ENCODE measurements around the gene PDIA4. TPM values are rescaled to one million over a fixed set of nuclear protein-coding genes. Genes with fewer than 3 reads are reported as not detected.

Gene PDIA4
- polyA plus RNA-seq, 2 of the 4 experiments (the other 2 are of a cell fraction) = 175 to 214 TPM

DNA sequence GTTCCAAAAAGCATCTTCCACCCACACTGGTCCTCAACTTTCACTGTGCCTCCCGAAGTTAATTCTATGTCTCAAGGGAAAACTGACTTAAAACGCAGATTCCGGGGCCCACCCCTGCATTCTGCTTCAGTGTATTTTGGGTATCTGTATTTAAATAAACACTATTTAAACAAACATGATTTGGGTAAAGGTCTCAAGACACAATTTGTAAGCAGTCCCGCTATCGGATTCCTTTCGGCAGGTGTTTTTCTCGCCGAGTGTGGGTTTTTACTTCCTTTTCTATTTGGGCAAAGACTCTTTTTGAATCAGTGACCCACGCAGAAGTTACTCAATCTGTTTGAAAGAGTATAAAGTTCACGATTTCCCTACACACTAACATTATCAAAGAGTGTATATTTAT is 1.2 kb downstream of the PDIA4 start:
- Histone ChIP-seq H3K4me1 (peaks cover 14% of the 10 kb centered on the region), H3K9me3 (no peaks in the 10 kb centered on the region), H3K4me3 (peak overlapping the region; percentile 94), H3K4me2 (peak overlapping the region; percentile 97), H3K27ac (peak overlapping the region; percentile 96 to 98)
- 55% methylated on average over 10 of the region's 10 CpGs for WGBS (ENCODE audit: missing lambda C conversion rate)
- TF ChIP-seq, protein P1, sequence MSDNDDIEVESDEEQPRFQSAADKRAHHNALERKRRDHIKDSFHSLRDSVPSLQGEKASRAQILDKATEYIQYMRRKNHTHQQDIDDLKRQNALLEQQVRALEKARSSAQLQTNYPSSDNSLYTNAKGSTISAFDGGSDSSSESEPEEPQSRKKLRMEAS (IDR thresholded peaks at IDR 0.05) = no peak
- TF ChIP-seq RARB (CRISPR knock-in tag; IDR thresholded peaks at IDR 0.05) (no peak), HOXB5 (CRISPR knock-in tag; IDR thresholded peaks at IDR 0.05) (no peak), POLR2AphosphoS2 (conservative IDR thresholded peaks at IDR 0.05; ENCODE audit: low read length) (no peak), SMC3 (IDR thresholded peaks at IDR 0.05) (no peak), BHLHE40 (IDR thresholded peaks at IDR 0.05; ENCODE audit: low read depth, low read length) (no peak), CHD4 (IDR thresholded peaks at IDR 0.05; ENCODE audit: borderline replicate concordance) (no peak), JUN (IDR thresholded peaks at IDR 0.05) (no peak), FOXS1 (CRISPR knock-in tag; IDR thresholded peaks at IDR 0.05) (no peak), TP53 (CRISPR knock-in tag; IDR thresholded peaks at IDR 0.05) (no peak), MAFK (IDR thresholded peaks at IDR 0.05; ENCODE audit: partially characterized antibody) (no peak), RAD21 (conservative IDR thresholded peaks at IDR 0.05 in 1 of 2, IDR thresholded peaks at IDR 0.05 in 1 of 2) (no peak), HEYL (CRISPR knock-in tag; IDR thresholded peaks at IDR 0.05) (no peak), HOXB13 (CRISPR knock-in tag; IDR thresholded peaks at IDR 0.05; ENCODE audit: low read depth) (no peak), POLR2A (IDR thresholded peaks at IDR 0.05; ENCODE audit: low read length) (no peak), CBX2 (IDR thresholded peaks at IDR 0.05; ENCODE audit: borderline replicate concordance, low read depth) (no peak), KDM1A (IDR thresholded peaks at IDR 0.05; ENCODE audit: low read depth) (no peak), EHMT2 (IDR thresholded peaks at IDR 0.05; ENCODE audit: low read depth) (no peak)
- TF ChIP-seq, protein P2, sequence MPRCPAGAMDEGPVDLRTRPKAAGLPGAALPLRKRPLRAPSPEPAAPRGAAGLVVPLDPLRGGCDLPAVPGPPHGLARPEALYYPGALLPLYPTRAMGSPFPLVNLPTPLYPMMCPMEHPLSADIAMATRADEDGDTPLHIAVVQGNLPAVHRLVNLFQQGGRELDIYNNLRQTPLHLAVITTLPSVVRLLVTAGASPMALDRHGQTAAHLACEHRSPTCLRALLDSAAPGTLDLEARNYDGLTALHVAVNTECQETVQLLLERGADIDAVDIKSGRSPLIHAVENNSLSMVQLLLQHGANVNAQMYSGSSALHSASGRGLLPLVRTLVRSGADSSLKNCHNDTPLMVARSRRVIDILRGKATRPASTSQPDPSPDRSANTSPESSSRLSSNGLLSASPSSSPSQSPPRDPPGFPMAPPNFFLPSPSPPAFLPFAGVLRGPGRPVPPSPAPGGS (IDR thresholded peaks at IDR 0.05) = no peak
- TF ChIP-seq, protein P3, sequence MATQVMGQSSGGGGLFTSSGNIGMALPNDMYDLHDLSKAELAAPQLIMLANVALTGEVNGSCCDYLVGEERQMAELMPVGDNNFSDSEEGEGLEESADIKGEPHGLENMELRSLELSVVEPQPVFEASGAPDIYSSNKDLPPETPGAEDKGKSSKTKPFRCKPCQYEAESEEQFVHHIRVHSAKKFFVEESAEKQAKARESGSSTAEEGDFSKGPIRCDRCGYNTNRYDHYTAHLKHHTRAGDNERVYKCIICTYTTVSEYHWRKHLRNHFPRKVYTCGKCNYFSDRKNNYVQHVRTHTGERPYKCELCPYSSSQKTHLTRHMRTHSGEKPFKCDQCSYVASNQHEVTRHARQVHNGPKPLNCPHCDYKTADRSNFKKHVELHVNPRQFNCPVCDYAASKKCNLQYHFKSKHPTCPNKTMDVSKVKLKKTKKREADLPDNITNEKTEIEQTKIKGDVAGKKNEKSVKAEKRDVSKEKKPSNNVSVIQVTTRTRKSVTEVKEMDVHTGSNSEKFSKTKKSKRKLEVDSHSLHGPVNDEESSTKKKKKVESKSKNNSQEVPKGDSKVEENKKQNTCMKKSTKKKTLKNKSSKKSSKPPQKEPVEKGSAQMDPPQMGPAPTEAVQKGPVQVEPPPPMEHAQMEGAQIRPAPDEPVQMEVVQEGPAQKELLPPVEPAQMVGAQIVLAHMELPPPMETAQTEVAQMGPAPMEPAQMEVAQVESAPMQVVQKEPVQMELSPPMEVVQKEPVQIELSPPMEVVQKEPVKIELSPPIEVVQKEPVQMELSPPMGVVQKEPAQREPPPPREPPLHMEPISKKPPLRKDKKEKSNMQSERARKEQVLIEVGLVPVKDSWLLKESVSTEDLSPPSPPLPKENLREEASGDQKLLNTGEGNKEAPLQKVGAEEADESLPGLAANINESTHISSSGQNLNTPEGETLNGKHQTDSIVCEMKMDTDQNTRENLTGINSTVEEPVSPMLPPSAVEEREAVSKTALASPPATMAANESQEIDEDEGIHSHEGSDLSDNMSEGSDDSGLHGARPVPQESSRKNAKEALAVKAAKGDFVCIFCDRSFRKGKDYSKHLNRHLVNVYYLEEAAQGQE (IDR thresholded peaks at IDR 0.05) = no peak
- ChIA-PET POLR2A (interaction anchor here (0.7 kb wide), 1 partner anchor 39 kb away, joined by 3 read pairs; no protein-coding TSS in a partner anchor), CTCF (interaction anchor here (0.7 to 7.7 kb wide), 4 partner anchors 16 to 1872 kb away, joined by 3 to 35 read pairs (median 12); no protein-coding TSS in a partner anchor)
- no peak for ATAC-seq
- no peak for DNase-seq (ENCODE audit: low read depth in 1 of 2, low spot score in 1 of 2)
- FAIRE-seq = no peak

DNA sequence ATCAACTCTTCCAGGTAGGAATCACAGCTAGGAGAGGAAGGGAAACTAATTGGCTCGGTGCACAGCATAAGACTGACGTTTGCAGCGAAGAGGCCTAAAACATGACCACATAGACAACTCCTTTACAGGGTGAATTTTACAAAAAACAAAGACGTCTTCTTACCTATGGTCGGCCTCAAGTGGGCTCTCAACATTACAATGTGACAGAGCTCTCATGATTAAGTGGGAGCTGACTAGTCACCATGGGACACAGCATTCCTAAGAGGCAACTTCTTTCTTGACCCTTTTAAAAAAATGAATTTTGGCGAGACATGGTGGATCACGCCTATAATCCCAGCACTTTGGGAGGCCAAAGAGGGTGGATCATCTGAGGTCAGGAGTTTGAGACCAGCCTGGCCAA is 4.6 kb downstream of the PDIA4 start:
- ChIA-PET CTCF (interaction anchor here (1.4 to 7.8 kb wide), 3 partner anchors 14 to 42 kb away, joined by 3 to 45 read pairs (median 8); no protein-coding TSS in a partner anchor), POLR2A (no interaction called here)
- Histone ChIP-seq H3K4me2 (no peak overlapping the region), H3K4me3 (no peak overlapping the region), H3K4me1 (peaks cover 11% of the 10 kb centered on the region), H3K27ac (no peak overlapping the region), H3K9me3 (no peaks in the 10 kb centered on the region)
- WGBS (ENCODE audit: missing lambda C conversion rate) = 91% methylated on average over 7 of the region's 7 CpGs
- TF ChIP-seq ZC3H11A (IDR thresholded peaks at IDR 0.05) = no peak
- FAIRE-seq (no peak), DNase-seq (ENCODE audit: low read depth in 1 of 2, low spot score in 1 of 2) (no peak), ATAC-seq (no peak)

Data from A549 (cell line).